NOMO-1 (cell line): ENCODE data around the gene GTF2I.
"Not testable (repeated sequence)": the region's sequence is repeated elsewhere in the genome, so short reads cannot be mapped to it uniquely, and the experiment has no call there.

Source experiments
- DNase-seq, 2 experiments: peaks; one replicate each; lab custom pipeline; 2025; ENCODE audit not compliant: unreplicated experiment in 2 of 2; lab: John Stamatoyannopoulos, UW

The GTF2I gene

DNA sequence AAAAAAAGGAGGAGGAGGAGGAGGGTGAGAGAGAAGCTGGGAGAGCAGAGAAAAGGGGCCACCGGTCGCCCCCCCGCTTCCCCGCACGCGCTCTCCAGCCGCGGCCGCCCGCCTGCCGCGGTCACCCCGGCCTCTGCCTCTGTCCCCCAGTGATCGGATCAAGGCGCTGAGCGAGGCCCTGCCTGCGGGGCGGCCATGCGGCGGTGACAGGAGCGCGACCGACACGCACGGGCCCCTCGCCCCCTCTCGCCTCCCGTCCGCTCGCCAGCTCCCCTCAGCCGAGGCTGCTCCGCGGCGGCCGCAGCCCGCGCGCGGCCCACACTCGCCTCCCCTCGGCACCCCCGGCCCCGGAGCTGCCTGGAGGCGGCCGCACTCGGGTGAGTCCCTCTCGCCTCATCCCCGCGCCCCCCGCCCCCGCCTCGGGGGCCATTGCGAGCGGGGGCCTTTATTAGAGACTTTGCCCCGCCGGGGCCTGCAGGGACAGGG, at the start of gene GTF2I:
GTF2I (plus strand) TSS at position 27 of the 486 bp plus-strand sequence. CDS start 31,411 bp downstream, outside the sequence.
- no peak for DNase-seq

DNA sequence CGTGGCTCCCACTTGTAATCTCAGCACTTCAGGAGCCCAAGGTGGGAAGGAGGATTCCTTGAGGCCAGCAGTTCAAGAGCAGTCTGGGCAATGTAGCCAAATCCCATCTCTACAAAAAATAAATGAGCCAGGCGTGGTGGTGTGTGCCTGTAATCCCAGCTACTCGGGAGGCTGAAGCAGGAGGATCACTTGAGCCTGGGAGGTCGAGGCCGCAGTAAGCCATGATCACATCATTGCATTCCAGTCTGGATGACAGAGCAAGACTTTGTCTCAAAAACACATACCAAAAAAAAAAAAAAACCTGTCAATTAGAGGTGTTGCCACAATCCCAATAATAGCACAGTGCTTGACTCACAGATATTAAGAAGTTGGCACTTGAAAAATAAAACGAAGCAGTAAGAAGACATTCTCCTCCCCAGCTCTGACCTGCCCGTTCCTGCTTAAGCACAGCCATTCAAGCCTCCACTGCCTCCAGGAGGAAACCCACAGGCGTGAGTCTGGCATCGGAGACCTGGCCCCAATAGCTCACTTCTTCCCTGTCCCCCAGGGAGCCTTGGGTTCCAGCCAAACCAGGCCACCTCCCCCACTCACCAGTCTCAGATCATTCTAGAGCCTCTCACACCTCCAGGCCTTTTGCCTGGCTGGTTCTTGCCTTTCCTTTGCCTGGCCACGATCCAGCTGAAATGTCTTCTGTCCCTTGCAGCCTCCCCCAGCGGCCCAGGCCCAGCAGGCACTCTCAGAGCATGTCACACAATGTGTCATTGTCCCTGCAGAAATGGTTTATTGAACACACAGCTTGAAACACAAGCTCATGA, 45.3 kb upstream of the GTF2I start:
- DNase-seq = no peak

DNA sequence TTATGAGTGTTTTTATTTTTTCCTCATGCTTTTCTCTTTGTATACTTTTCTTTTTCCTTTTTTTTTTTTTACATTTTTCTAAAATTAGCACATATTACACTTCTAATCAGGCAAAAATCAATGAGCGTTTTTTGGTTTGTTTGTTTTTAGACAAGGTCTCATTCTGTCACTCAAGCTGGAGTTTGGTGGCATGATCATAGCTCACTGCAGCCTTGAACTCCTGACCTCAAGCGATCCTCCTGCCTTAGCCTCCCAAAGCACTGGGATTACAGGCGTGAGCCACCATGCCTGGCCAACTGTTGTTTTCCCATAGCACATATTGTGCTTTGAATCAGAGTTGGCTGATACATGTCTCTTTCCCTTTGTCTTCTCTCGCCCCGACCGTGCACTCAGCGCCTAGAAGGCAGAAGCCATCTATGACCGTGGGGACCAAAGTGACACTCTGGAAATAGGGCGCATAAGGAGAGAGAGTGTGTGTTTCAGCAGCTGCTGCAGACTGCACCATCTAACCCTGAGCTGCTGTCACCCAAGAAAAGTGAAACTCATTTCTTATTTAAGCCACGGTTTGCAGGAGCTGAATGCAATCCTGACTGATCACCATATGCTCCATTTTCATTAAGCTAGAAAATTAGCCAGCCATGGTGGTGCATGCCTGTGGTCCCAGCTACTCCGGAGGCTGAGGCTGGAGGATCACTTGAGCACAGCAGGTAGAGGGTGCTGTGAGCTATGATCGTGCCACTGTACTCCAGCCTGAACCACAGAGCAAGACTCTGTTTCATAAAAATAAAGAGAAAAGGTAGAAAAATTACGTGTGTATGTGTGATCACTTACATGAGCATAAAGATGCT, 41.4 kb upstream of the GTF2I start:
- no peak for DNase-seq

DNA sequence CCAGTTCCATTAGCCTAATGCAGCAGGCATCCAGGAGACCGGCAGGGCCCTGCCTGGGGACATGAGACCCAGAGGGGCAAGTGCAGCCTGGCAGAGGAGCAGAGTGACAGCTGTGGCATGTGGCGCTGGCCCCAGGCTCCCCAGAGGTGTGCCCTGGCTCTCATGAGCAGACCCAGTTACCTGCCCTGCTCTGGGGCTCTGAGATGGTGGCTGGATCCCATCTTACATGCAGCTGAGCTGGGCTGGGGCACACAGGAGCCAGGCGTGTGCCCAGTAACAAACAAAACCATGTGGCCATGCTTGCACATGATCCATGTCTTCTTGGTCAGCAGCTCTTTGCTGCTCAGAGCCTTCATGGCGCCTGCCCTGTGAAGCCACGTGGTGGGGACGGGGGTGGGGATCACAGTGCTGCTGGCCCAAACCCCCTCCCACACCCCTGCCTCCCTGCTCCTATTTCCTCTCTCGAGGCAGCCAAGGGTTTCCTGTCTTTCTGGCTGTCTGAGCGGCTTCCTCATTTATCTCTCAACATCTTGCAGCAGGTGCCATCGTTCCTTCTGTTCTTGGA, 40.3 kb upstream of the GTF2I start:
- DNase-seq = peak; percentile 88 to 98

DNA sequence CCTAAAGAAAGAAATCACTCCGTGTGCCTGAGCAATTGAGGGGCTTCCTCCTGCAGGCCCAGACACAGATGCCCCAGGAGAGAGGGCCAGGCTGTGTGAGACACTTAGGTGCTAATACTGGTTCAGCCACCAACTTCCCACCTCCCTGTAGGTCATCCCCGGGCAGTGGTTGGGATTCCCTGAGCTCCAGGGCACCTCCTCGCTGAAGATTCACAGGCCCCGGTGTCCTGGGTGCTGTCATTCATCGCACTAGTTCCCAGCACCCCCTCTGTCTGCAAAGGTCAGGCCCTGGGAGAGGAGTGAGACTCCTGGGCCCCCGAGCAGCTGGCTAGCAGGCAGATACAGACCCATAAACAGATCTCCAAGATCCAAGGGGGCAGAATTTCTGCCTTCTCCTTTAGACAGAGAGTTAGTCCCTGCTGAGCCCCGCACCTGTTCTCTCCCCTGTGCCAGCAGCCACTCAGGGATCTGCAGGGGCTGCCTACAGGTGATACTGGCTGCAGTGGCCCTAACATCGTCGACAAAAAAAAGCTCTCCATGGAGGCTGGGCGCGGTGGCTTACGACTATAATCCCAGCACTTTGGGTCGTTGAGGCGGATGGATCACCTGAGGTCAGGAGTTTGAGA, 38.2 kb upstream of the GTF2I start:
- DNase-seq = no peak

DNA sequence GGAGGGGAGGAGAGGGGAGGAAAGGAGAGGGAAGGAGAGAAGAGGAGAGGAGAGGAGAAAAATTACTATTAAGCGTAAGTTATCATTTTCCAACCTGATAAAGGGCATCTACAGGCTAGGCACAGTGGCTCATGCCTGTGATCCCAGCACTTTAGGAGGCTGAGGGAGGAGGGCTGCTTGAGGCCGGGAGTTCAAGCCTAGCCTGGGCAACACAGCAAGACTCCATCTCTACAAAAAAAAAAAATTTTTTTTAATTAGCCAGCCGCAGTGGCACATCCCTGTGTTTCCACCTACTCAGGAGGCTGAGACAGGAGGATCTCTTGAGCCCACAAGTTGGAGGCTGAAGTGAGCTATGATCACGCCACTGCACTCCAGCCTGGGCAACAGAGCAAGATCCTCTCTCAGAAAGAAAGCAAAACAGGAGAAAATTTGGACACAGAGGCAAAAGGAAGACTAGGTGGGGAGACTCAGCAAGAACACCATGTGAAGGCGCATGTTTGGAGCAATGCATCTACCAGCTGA, 35.2 kb upstream of the GTF2I start:
- no peak for DNase-seq

DNA sequence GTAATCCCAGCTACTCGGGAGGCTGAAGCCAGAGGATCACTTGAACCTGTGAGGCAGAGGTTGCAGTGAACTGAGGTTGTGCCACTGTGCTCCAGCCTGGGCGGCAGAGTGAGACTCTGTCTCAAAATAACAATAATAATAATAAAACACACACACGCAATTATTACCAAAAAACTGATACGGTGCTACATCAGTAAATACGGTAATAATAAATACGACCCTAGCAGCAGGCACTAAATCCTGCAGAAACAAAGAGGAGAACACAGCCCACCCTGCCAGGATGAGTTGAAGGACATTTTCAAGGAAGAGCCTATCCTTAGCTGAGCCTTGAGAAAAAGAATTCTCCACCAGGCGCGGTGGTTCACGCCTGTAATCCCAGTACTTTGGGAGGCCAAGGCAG, 34.4 kb upstream of the GTF2I start:
- no peak for DNase-seq

DNA sequence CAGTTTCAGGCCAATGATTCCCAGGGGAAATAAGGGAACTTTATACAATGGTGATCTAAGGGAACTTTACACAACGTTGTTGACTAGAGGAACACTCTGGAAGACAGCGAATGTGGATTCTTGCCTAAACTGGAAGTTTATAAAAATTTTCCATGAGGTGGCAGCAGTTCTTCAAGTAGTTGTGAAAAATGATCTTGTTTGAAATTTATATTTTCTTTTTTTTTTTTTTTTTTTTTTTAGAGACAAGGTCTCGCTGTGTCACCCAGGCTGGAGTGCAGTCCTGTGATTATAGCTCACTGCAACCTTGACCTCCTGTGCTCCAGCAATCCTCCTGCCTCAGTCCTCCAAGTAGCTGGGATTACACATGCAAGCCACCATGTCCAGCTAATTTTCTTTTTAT, 32.1 kb upstream of the GTF2I start:
- peak; percentile 37 to 73 for DNase-seq

DNA sequence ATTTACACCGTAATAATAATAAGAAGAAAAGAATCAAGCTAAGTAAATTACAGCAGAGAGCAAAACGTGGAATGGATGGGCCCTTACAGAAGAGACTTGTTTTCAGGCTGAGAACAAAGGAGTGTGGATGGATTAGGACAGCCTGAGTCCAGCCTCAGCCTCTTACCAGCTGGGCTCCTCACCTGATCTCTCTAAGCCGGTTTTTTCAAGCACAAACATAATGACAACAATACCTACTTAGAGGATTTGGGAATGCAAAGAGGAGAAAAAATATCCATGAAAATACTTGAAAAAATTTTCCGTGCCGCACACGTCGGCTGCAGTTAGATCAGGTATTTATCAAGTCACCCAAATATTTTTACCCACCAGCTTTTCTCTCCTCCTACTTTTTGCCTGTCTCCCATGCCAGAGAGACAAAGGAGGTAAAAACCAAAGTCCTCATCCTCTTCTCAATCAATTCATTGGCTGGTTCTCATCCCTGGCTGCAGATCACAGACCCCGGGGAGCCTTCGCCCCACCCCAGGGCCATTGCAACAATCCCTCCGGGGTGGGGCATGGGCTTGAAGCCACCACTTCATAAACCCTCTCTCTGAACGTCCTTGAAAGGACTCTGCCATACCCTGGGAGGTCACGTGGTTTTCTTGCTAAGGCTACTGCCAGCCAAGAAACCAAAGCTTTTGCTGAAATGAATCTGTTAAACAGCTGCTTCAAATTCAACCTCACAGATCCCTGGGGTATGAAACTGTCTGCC, 29.7 kb upstream of the GTF2I start:
- no peak for DNase-seq

DNA sequence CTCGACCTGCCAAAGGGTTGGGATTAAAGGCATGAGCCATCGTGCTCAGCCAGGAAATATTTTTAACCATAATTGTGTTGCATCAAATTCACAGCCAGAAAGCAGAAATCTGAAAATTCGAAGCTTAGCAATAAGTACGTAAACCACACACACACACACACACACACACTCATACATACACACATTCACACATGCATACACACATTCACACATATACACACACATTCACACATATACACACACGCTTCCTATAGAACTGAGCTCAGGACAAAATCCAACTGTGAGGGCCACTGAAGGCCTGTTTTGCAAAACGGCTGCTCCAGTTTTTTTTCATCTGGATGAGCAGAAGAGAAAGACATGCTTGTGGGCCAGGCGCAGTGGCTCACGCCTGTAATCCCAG, 25.0 kb upstream of the GTF2I start:
- DNase-seq = no peak

DNA sequence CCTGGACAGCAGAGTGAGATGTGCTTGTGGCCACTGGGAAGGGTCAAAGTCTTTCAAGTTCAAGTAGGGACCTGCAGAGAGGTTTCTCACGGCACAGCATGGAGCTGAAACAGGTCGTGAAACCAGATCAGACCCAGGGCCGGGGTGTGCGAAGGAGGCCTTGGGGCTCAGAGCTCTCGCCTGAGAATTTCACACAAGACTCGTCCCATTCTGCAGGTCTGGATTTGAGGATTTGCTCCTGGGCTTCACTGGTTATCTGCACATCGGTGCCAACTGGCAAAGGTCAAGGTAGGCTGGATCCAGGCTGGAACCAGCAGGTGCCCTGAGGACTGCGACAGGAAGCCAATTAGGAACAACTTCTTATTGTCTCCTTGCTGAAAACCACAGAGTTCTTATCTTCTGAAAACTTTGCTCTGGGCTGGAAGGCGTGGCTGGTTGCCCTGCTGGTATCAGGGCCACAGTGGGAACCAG, 24.0 kb upstream of the GTF2I start:
- DNase-seq = no peak

DNA sequence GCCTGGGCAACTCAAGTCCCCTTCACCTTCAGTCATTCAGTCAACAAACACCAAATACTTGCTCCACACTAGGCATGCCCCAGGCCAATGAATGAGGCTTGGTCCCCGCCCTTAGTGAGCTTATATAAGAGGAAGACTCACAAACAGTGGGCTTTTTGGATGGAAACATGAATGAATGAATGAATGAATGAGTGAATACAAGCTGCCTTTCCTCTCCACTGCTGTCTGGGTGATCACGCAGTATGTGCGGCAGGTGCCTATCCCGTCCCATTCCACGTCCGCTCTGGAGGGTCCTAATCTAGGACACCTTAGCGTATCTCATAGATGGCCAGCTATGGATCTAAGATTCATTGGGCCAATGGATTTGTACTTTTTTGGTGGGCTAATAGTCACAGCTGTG, 19.8 kb upstream of the GTF2I start:
- DNase-seq = no peak

DNA sequence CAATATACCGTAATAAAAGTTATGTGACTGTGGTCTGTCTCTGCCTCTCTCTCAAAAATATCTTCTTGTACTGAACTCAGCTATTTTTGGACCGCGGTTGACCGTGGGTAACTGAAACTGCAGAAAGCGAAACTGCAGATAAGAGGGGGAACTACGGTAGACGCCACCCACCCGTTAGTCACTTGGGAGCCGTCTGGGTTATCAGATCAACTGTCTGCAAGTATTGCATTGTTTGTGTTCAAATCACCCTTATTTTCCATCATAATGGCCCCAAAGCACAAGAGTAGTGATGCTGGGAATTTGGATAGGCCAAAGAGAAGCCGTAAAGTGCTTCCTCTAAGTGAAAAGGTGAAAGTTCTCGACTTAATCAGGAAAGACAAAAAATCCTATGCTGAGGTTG, 7.5 kb upstream of the GTF2I start:
- DNase-seq = peak; percentile 81 to 96

DNA sequence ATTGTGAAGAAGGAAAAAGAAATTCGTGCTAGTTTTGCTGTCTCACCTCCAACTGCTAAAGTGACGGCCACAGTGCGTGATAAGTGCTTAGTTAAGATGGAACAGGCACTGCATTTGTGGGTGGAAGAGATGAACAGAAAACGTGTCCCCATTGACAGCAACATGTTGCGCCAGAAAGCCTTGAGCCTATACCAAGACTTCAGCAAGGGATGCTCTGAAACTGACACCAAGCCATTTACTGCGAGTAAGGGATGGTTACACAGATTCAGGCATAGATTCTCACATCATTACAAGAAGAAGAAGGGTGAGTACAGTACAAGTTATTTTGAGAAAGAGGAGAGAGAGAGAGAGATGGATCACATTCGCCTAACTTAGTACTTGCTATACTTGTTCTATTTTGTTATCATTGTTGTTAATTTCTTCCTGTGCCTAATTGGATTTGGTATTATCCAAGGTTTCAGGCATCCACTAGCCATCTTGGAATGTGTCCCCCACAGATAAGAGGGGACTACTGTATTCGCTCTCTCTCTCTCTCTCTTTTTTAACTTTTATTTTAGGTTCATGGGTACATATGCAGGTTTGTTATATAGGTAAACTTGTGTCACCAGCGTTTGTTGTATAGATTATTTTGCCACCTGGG, 6.9 kb upstream of the GTF2I start:
- DNase-seq = peak; percentile 30 to 72

DNA sequence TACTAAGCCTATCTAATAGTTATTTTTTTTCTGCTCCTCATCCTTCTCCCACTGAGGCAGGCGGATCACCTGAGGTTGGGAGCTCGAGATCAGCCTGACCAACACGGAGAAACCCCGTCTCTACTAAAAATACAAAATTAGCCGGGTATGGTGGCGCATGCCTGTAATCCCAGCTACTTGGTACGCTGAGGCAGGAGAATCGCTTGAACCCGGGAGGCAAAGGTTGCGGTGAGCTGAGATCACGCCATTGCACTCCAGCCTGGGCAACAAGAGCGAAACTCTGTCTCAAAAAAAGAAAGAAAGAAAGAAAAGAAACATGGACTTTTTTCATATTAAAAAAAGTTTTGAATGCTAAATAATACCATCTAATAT, 6.4 kb upstream of the GTF2I start:
- DNase-seq = not testable (repeated sequence)

DNA sequence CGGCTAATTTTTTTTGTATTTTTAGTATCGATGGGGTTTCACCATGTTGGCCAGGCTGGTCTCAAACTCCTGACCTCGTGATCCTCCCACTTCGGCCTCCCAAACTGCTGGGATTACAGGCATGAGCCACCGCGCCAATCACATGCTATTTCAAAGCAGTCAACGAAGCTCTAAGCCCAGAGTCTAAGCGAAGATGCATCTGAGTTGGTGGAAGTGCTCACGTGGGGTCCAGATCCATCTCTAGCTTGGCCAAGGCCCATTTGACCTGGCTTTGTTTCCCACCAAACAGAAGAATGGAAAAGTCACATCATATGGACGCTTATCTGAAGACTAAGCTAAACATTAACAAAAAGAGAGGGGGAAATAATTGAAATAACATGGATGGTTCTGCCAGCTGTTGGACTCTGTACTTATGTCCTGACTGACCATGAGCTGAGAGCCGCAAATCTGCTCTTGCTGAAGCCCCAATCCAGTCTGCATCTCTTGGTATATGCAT, 3.8 kb upstream of the GTF2I start:
- no peak for DNase-seq

DNA sequence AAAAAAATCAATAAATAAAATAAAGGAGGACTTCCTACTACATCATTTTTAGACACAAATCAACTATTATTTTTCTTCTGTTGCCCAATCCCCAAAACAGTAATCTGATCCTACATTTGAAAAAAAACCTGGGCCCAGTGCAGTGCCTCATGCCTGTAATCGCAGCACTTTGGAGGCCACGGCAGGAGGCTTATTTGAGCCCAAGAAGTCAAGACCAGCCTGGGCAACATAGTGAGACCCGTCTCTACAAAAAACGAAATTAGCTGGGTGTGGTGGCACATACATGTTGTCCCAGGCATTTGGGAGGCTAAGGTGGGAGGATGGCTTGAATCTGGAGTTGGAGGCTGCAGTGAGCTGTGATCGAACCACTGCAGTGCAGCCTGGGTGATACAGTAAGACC, 2.7 kb upstream of the GTF2I start:
- no peak for DNase-seq

DNA sequence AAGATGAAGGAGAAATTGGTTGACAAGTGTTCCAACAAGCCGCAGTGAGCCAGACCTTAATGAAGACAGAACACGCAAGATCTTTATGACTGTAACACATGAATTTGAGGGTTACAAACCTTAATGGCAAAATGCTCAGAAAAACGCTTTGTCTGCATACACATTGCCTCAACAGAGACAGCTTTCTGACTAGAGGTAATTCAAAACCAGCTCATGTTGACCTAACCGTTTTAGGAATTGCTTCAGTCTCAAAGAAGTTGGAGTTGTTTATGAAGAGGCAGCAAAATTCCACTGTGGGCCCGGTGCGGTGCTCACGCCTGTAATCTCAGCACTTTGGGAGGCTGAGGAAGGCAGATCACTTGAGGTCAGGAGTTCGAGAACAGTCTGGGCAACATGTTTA, 2.2 kb upstream of the GTF2I start:
- no peak for DNase-seq

DNA sequence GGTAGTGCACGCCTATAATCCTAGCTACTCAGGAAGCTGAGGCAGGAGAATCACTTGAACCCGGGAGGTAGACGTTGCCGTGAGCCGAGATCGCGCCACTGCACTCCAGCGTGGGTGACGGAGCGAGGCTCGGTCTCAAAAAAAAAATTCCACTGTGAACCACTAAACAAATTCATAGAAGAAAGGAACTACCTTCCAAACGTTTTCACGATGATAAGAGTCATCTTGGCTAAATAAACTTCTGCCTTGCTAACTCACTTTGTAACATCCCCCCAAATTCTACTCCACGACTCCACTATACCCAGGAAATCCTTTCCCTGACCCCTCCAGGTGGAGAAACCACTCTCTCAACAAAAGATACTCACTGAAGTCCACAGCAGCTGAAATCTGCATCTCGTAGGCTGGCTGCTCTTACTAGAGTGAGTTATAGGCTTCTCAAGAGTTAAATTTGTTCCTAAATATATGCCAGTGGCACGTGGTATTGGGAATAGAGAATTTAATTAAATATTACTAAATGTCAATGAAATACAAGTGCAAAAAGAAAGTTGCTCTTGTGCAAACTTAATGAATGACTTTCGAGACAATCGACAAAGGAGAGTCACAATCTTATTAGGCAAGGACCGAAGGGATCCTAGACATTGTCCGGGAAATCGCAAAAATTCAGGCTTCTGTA, 1.6 kb upstream of the GTF2I start:
- DNase-seq = peak in 1 of 2 experiments; percentile 62
